Measurements from ENCODE around the gene RABGGTA.

GRCh38 chr14:24261256-24261968 is 10.0 kb downstream of the RABGGTA start:
- TF ChIP-seq, protein P1, sequence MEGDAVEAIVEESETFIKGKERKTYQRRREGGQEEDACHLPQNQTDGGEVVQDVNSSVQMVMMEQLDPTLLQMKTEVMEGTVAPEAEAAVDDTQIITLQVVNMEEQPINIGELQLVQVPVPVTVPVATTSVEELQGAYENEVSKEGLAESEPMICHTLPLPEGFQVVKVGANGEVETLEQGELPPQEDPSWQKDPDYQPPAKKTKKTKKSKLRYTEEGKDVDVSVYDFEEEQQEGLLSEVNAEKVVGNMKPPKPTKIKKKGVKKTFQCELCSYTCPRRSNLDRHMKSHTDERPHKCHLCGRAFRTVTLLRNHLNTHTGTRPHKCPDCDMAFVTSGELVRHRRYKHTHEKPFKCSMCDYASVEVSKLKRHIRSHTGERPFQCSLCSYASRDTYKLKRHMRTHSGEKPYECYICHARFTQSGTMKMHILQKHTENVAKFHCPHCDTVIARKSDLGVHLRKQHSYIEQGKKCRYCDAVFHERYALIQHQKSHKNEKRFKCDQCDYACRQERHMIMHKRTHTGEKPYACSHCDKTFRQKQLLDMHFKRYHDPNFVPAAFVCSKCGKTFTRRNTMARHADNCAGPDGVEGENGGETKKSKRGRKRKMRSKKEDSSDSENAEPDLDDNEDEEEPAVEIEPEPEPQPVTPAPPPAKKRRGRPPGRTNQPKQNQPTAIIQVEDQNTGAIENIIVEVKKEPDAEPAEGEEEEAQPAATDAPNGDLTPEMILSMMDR (IDR thresholded peaks at IDR 0.05): no peak
- no peak for TF ChIP-seq POLR2A (IDR thresholded peaks at IDR 0.05)

Measured in ovary (tissue), 3 donors.